GM12892 (cell line): ENCODE measurements around the gene EFCAB13.

Experiments
- POLR2A ChIP-seq: IDR thresholded peaks from 2 replicates; pipeline ENCODE4 v1.6.1; 2011; ENCODE audit warnings: low read depth, low read length, control low read depth
- POLR2AphosphoS5 ChIP-seq: IDR thresholded peaks from 2 replicates; pipeline ENCODE4 v1.6.1; 2011; ENCODE audit warnings: low read depth, low read length, control low read depth

DNA sequence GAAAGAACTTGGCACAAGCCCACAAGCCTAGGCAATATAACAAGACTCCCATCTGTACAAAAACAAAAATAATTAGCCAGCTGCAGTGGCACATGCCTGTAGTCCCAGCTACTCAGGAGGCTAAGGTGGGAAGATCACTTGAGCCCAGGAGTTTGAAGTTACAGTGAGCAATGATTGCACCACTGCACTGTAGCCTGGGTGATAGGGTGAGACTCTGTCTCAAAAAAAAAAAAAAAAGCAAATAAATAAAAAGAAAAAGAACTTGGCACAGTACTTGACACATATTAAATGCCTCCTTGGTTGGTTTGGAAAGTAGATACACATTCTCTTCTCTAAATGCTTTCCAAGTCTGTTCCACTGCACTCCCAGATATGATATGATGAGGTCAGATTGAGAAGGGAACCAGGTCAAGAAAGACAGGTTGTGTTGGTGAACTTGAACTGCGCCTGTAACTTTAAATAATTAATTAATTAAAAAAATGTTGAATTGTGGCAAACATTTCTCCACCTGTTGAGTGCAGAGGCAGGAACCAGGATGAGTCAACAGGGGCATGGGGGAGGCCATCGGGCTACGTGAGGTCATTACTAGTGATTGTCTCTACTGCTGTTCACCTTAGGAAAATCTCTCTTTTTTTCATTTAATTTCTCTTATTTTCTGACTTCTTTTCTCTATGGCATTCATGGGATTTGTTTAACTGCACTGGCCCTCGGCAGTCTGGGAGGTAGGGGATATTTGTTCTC, 25.9 kb upstream of the EFCAB13 start:
- TF ChIP-seq POLR2AphosphoS5 (no peak), POLR2A (no peak)
